KBM-7 (cell line): Measurements from ENCODE around the gene HOMER2.
"Not testable (repeated sequence)": the region's sequence is repeated elsewhere in the genome, so short reads cannot be mapped to it uniquely, and the experiment has no call there.

Experiments used
- DNase-seq: peaks from one replicate; pipeline ENCODE4 v3.0.0-alpha.2; 2015
- in situ Hi-C: fragments of 300-500 bp; cut with MboI; formaldehyde crosslinking; loops from 2 replicates; pipeline ENCODE4 v1.14.3; 2020; ENCODE audit warnings: low sequenced_read_pairs, low pct_unique_long_range_greater_than_20kb, mixed read lengths

Gene HOMER2

GRCh38 chr15:82821851-82822250 is 130.7 kb downstream of the HOMER2 start:
- DNase-seq, in situ Hi-C loops: not testable (repeated sequence)

- DNase-seq, in situ Hi-C loops: not testable (repeated sequence)
Observed at GRCh38 chr15:82821396-82821795, 131.1 kb downstream of the HOMER2 start.

- DNase-seq: no peak
- in situ Hi-C loops: no loop called here
Observed at GRCh38 chr15:82820128-82820527, 132.4 kb downstream of the HOMER2 start.

GRCh38 chr15:82812994-82813393 is 139.5 kb downstream of the HOMER2 start:
- DNase-seq: peak; percentile 24
- in situ Hi-C loops: no loop called here

DNA sequence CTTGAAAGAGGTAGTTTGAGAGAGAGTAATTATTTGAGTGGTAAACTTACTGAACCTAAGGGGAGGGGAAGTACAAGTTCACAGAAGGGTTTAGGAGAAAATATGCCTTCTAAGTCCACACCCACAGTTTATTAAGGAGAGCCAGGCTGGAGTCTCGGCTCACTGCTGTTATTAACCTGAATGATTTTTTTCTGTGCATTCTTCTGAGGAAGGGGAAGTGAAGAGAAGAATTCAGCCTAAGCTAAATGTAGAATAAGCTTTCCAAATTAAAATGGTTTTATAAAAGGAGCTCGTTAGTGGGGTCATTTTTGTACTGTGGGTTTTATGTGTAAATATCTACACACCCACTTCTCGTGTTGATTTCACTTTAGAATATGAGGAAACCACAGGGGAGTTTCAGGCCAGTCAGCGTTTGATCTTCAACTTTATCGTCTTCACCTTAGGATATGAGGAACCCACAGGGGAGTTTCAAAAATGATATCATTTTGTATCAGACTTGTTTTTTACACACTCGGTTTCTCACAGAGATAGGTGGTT is 141.6 kb downstream of the HOMER2 start:
- DNase-seq: peak; percentile 71
- in situ Hi-C loops: no loop called here

DNA sequence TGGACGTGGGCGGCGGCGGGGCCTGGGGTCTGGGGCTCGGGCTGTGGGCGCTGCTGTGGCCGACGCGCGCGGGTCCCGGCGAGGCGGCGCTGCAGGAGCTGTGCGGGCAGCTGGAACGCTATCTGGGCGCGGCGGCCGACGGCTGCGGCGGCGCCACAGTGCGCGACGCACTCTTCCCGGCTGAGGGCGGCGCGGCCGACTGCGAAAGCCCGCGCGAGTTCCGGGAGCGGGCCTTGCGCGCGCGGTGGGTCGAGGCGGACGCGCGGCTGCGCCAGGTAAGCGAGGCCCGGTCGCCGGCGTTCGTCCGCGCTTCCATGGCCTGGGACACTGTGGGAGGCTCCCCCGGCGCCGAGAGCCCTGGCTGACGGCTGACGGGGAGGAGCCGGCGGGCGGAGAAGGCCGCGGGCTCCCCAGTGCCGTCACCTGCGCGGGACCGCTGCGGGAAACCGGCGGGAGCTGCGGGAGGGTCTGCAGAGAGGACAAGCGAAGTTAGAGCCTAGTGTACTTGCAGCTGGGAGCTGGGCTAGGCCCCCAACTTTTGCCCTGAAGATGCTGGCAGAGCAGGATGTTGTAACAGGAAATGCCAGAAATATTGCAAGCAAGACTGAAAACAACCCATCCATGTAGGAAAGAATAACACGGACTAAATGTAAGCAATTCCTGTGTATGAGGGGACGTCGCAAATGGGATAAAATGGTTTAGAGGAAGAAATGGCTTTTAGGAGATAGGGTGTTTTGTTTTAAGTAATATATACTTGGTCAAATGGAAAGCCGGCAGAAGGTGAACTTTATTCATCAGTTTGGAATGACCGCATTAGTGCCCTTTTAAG is 142.2 kb downstream of the HOMER2 start:
- in situ Hi-C loops: no loop called here

DNA sequence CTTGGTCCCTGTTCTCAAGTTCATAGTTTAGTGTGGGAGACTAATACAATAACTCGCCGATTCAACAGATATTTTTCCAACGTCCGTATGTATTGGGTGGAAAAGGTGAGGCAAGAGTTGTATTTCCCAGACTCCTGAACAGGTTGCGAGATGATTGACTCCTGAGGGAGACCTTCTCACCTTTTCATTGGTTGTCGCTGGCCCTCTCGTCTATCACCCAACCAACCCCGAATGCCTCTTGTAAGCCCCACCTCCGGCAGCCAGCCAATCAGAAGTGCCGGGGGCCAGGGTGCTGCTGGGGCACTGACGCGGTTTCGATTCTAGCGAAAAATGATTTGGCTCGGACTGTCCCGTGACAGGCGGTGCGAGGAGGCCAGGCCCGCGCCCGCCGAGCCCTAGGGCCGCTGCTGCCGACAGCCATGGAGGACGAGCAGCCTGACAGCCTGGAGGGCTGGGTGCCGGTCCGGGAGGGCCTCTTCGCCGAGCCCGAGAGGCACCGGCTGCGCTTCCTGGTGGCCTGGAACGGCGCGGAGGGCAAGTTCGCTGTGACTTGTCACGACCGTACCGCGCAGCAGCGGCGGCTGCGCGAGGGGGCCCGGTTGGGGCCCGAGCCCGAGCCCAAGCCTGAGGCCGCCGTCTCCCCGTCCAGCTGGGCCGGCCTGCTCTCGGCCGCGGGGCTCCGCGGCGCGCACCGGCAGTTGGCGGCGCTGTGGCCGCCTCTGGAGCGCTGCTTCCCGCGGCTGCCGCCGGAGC is 143.0 kb downstream of the HOMER2 start, which contains the start of gene WHAMM:
WHAMM (plus strand) TSS at position 321 of the 753 bp plus-strand sequence; CDS start at position 420, 99 bp downstream.
- in situ Hi-C loops: no loop called here
- peak; percentile 100 for DNase-seq

More for the DNA sequence above, 142.2 kb downstream of the HOMER2 start:
- DNase-seq: peak; percentile 79

DNA sequence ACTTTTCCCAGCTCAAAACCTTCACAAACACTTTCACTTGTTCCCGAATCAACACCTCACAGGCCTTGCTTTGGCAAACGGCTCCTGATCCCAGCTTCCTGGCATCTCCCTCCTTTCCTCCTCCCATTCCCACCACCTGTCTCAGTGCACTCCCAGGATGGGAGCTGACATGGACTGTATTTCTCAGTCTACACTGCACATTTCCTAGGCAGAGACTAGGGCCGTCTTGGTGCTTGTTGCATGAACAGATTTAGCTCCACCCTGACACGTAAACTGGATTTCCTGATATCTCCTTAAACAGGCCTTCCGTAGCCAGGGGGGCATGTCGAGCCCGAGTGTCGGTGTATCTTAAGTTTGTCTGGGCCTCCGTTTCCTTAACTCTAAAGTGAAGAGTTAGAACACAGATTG is 143.9 kb downstream of the HOMER2 start:
- DNase-seq: no peak

DNA sequence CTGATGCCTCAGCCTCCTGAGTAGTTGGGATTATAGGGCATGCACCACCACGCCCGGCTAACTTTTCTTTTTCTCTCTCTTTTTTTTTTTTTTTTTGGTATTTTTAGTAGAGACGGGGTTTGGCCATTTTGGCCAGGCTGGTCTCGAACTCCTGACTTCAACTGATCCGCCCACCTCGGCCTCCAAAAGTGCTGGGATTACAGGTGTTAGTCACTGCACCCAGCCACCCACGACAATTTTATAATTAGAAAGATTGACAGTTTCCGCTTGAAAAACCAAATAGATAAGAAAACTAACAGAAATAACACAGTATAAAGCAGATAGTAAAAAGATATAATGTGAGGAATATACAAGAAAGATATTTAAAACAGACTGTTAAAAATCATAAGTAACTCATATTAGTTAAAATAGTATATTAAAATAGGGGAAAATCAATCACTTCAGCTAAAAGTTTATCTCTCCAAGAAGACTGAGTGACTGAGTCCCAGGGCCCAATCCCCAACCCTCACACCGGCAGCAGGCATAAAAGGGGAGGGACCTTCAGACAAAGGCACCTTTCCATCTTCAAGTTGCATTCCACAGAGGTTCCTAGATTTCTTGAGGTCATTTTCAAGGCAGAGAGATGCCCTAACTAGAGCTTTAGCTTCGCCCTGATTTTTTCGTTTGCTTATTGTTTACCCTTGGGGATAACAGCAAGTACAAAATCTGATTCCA is 144.4 kb downstream of the HOMER2 start:
- no peak for DNase-seq
- in situ Hi-C loops: no loop called here

More for the DNA sequence above, 143.9 kb downstream of the HOMER2 start:
- in situ Hi-C loops: no loop called here

DNA sequence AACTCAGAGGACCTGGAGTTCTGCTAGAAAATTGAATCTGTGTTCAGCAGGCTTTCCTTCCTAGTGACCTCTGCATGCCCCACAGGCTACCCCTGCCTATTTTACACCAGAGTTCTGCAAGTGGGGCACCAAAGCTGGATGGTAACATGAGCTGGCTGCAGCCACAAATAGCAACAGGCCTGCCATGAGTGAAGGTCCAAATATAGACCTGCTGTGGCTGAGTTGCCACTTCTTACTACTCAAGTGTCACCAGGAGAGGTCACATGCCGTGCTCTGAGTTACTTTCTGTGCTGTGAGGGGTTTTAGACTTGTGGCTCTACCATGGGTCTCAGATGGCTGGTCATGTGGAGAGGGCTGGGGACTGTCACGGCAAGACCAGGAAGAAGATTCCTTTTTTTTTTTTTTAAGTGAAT is 146.5 kb downstream of the HOMER2 start, which contains the start of gene FSD2:
FSD2 (minus strand) TSS at position 76 of the 413 bp plus-strand sequence. CDS start 18,679 bp downstream, outside the sequence.
- peak; percentile 93 for DNase-seq
- in situ Hi-C loops: no loop called here

GRCh38 chr15:82804575-82804949 is 148.0 kb downstream of the HOMER2 start:
- in situ Hi-C loops: no loop called here
- DNase-seq: no peak

- in situ Hi-C loops: no loop called here
- DNase-seq: no peak
Observed at GRCh38 chr15:82803793-82804574, 148.5 kb downstream of the HOMER2 start.

- in situ Hi-C loops: no loop called here
Observed at GRCh38 chr15:82802497-82802896, 150.0 kb downstream of the HOMER2 start.

DNA sequence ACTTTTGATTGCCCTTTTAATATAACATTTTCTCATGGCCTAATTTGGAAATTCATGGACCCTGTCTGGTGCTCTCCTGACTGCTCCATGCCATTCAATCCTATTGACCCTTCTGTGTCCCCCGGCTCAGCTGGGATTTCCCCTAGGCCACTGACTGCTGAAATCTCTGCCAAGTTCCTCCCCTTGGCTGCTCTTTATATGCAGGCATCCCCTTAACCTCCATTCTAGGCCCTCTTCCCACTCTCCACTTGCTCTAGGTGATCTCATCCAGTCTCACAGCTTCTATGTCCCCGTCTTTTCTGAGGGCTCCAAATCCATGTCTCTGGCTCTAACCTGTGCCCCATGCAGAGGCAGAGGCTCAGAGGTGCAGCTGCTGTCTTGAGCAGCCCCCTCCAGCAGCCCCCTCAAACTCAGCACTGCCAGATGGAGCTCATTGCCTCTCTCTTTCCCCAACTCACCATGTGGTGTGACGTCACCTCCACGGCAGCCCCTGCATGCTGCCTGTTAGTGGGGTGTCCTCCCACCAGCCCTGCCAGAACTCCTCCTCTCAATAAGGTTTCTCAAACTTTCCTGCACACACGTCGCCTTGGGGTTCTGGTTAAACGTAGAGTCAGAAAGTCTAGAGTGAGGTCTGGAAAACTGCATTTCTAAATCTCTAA is 153.2 kb downstream of the HOMER2 start:
- no peak for DNase-seq
- in situ Hi-C loops: no loop called here

More at GRCh38 chr15:82802497-82802896, 150.0 kb downstream of the HOMER2 start:
- peak; percentile 92 for DNase-seq
